Tibial nerve (tissue), 4 donors: ENCODE data around the gene TLE3.

Source experiments
- EP300 ChIP-seq, 2 donors: sonication (generic); formaldehyde crosslinking; IDR thresholded peaks; one replicate each; pipeline ENCODE4 v1.6.1; 2017; ENCODE audit warnings: antibody characterized with exemption in 2 of 2, mild to moderate bottlenecking in 1 of 2
- TF ChIP-seq, protein P1 (sequence below), 5 experiments: fragments of 200-600 bp in 3 of 5; fragments of 450-650 bp in 2 of 5; sonication (generic) in 3 of 5; IDR thresholded peaks; one replicate each; pipeline ENCODE4 v1.5.1; 2016 to 2019; ENCODE audit warnings: antibody characterized with exemption in 5 of 5, mild to moderate bottlenecking in 3 of 5, moderate library complexity in 2 of 5

GRCh38 chr15:70026991-70027390 lies 70.7 kb downstream of the TLE3 start:
- TF ChIP-seq, protein P1, sequence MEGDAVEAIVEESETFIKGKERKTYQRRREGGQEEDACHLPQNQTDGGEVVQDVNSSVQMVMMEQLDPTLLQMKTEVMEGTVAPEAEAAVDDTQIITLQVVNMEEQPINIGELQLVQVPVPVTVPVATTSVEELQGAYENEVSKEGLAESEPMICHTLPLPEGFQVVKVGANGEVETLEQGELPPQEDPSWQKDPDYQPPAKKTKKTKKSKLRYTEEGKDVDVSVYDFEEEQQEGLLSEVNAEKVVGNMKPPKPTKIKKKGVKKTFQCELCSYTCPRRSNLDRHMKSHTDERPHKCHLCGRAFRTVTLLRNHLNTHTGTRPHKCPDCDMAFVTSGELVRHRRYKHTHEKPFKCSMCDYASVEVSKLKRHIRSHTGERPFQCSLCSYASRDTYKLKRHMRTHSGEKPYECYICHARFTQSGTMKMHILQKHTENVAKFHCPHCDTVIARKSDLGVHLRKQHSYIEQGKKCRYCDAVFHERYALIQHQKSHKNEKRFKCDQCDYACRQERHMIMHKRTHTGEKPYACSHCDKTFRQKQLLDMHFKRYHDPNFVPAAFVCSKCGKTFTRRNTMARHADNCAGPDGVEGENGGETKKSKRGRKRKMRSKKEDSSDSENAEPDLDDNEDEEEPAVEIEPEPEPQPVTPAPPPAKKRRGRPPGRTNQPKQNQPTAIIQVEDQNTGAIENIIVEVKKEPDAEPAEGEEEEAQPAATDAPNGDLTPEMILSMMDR (IDR thresholded peaks at IDR 0.05), result no peak
- no peak for TF ChIP-seq EP300 (IDR thresholded peaks at IDR 0.05)
